Activated CD4-positive, alpha-beta T cell treated with anti-CD3 and anti-CD28 coated beads for 36 hours (primary cell): ENCODE measurements around the gene MARF1. TPM values are rescaled to one million over a fixed set of nuclear protein-coding genes. Genes with fewer than 3 reads are reported as not detected.
A peak's percentile ranks its signal among the peaks of the same experiment; 100 is the strongest.

Experiments
- ATAC-seq: fragments of 200-7000 bp; cut with Tn5 transposase; one replicate; pipeline ENCODE4 v1.10.0; 2021; ENCODE audit warnings: mild to moderate bottlenecking, moderate library complexity
- CTCF ChIA-PET: fragments of 350-600 bp; sonication (Branson Sonifier 250); formaldehyde crosslinking; loops from one replicate; lab custom pipeline; 2021; ENCODE audit warnings: antibody characterized with exemption; lab: Charles Lee
- POLR2A ChIA-PET: fragments of 350-600 bp; sonication (Branson Sonifier 250); formaldehyde crosslinking; loops from one replicate; lab custom pipeline; 2021; ENCODE audit warnings: antibody characterized with exemption, inconsistent platforms; lab: Charles Lee
- DNase-seq: peaks from one replicate; pipeline ENCODE4 v3.0.0-alpha.2; 2020
- H3K27ac Mint-ChIP-seq: one replicate; pipeline ENCODE4 v1.8.0; 2021; ENCODE audit warnings: mixed read lengths
- H3K27me3 Mint-ChIP-seq: one replicate; pipeline ENCODE4 v1.8.0; 2021; ENCODE audit warnings: mixed read lengths
- H3K36me3 Mint-ChIP-seq: one replicate; pipeline ENCODE4 v1.8.0; 2021; ENCODE audit warnings: low read depth, mixed read lengths
- H3K4me1 Mint-ChIP-seq: one replicate; pipeline ENCODE4 v1.8.0; 2021; ENCODE audit warnings: mixed read lengths
- H3K4me3 Mint-ChIP-seq: one replicate; pipeline ENCODE4 v1.8.0; 2021; ENCODE audit warnings: mild to moderate bottlenecking, moderate library complexity, mixed read lengths
- H3K9me3 Mint-ChIP-seq: one replicate; pipeline ENCODE4 v1.8.0; 2021; ENCODE audit warnings: low read depth, mixed read lengths
- intact Hi-C, 2 experiments: fragments of 100-400 bp; cut with DNase I in 1 of 2; cut with micrococcal nuclease in 1 of 2; formaldehyde crosslinking; loops; one replicate each; pipeline versions ENCODE4 v1.14.2 to v1.15.1; 2022 to 2024; cut with DNase I, micrococcal nuclease
- total RNA-seq, 2 experiments: library from RNA; stranded (reverse); gene quantifications; one replicate each; pipeline ENCODE4 v1.2.3, GENCODE V29; 2021

MARF1 gene
- total RNA-seq, 2 experiments from 2014 or later = 50.2 to 72.5 TPM

DNA sequence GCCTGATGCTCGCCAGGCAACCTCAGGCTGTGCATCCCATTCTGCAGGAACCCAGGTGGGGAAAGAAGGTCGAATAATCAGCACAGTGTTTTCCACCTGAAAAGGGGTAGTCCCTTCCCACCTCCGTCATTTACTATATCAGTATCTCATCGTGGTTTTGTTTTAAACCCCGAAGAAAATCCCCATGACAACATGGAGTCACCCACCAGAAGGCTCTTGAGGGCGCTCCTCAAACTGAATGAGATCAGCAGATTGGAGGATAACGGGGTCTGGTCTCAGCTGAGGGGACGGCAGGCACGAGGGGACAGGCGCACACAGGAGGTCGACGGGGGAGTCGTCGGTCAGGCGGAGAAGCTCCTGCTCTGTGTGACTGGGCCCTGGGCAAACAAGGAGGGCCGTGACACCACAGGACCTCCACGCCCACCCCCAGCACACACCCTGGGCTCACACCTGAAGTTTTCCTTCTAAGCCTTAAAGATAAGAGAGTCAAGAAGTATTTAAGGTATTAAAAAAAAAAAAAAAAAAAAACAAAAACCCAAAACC lies 44.2 kb downstream of the MARF1 start:
- ChIA-PET POLR2A (interaction anchor here (0.6 kb wide), 1 partner anchor 8 kb away, joined by 3 read pairs; no protein-coding TSS in a partner anchor), CTCF (interaction anchor here (0.7 to 1.3 kb wide), 2 partner anchors 13 to 47 kb away, joined by 3 to 4 read pairs; no protein-coding TSS in a partner anchor)
- intact Hi-C loops = no loop called here
- H3K36me3 Mint-ChIP-seq = peaks cover 74% of the 10 kb centered on the region
- DNase-seq = peak; percentile 36
- peaks cover 19% of the 10 kb centered on the region for H3K4me1 Mint-ChIP-seq
- H3K27me3 Mint-ChIP-seq = no peaks in the 10 kb centered on the region
- peak overlapping the region; percentile 87 for H3K27ac Mint-ChIP-seq
- no peak overlapping the region for H3K4me3 Mint-ChIP-seq
- peak; percentile 84 for ATAC-seq
- no peaks in the 10 kb centered on the region for H3K9me3 Mint-ChIP-seq

DNA sequence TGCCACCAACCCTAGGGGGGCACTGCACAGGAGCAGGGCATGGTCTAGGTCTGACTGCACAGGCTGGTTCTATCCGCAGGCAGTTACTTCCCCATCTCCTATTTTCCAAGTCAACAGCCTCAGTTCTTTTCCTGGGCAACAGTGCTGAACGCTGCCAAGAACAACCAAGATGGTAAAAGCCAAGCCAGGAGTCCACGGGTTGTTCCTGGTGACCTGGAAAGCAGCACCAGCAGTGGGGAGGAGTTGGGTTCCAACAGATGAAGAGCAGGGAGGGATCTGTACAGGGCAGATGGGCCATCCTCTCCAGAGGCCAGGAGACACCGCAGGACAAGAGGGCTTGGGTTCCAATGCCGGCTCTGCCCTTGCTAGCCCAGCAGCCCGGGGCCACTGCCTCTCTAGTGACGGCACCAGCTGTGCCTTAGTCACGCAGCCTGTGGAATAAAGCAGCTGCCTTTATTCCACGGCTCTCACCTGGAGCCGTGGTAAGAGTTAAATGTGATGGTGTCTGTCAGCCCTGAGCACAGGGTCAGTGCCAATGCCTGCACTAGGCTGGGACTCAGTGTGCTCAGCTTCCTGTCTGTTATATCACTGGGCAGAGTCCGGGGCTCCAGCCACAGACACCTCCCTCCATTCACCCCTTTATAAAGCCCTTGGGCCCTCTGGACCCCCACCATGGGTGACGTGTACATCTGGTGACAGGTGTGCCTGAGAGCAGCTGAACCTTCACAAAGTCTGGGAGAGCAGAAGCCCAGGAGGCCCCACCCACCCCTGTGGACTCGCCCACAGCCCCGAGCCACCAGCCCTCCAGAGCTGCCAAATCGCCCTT lies 44.9 kb downstream of the MARF1 start:
- Mint-ChIP-seq H3K9me3 (no peaks in the 10 kb centered on the region), H3K4me3 (no peak overlapping the region), H3K27ac (peak overlapping the region; percentile 87), H3K27me3 (no peaks in the 10 kb centered on the region), H3K4me1 (peaks cover 21% of the 10 kb centered on the region), H3K36me3 (peaks cover 77% of the 10 kb centered on the region)
- intact Hi-C loops = no loop called here
- no peak for ATAC-seq
- DNase-seq = no peak
- ChIA-PET CTCF (interaction anchor here (1.3 kb wide), 1 partner anchor 46 kb away, joined by 4 read pairs; no protein-coding TSS in a partner anchor), POLR2A (no interaction called here)

DNA sequence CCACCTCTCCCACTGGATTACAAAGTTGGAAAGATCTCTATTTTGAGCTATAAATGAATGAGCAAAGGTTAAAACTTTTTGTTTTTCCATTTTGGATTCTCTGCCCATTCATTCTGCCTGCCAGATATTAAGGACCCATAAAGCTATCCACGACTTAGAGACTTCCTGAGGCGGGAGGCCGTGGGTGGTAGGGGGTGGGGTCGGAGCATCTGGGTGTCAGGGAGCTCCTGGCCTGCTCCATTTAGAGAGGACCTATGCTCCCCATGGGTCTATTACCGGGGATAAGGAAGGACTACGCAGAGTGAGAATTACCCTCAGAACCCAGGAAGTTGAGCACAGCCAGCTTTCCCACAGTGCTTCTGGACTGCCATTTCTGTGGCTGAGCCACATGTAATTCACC lies 45.8 kb downstream of the MARF1 start:
- peaks cover 26% of the 10 kb centered on the region for H3K4me1 Mint-ChIP-seq
- POLR2A ChIA-PET = no interaction called here
- peaks cover 78% of the 10 kb centered on the region for H3K36me3 Mint-ChIP-seq
- no peaks in the 10 kb centered on the region for H3K27me3 Mint-ChIP-seq
- DNase-seq (no peak), ATAC-seq (no peak)
- intact Hi-C loops = no loop called here
- H3K27ac Mint-ChIP-seq = peak overlapping the region; percentile 5
- H3K9me3 Mint-ChIP-seq = no peaks in the 10 kb centered on the region
- CTCF ChIA-PET = interaction anchor here (1.7 kb wide), 1 partner anchor 85 kb away, joined by 3 read pairs; no protein-coding TSS in a partner anchor
- H3K4me3 Mint-ChIP-seq = no peak overlapping the region

DNA sequence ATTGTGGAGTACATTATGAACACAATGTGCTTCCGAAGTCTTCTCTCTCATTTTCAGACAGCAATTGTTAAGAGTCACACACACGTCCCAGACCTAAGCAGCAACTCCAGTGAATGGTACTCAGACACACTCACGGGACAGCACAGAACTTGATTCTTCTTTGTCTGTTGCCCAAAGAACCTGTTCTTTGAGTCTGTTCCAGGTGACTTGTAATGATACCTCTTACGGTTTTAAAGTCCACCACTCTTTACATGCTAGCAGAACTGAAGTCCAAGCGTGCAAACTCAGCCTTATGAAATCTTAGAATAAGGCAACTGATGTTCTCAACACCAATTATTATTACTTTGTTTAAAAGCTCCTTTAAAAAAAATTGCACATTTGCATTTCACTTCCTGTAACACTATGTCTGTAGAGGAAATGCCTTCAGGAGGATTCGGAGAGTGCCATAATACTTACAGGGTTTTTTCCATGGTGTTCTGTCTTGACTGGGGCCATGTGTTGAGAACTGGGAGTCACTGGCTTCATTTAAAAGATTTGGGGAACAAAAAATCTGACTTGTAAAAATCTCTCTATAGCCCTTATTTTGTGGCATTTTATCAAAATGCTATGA lies 48.1 kb downstream of the MARF1 start:
- no peak overlapping the region for H3K4me3 Mint-ChIP-seq
- CTCF ChIA-PET = interaction anchor here (1.3 kb wide), 1 partner anchor 167 kb away, joined by 3 read pairs; no protein-coding TSS in a partner anchor
- DNase-seq (no peak), ATAC-seq (no peak)
- peak overlapping the region; percentile 26 for H3K27ac Mint-ChIP-seq
- POLR2A ChIA-PET = no interaction called here
- no peaks in the 10 kb centered on the region for H3K9me3 Mint-ChIP-seq
- peaks cover 47% of the 10 kb centered on the region for H3K4me1 Mint-ChIP-seq
- H3K27me3 Mint-ChIP-seq = no peaks in the 10 kb centered on the region
- peaks cover 69% of the 10 kb centered on the region for H3K36me3 Mint-ChIP-seq
- intact Hi-C loops = loop anchor here in 1 of 2 experiments (5.0 kb wide), 1 partner anchor 1477 kb away; no protein-coding TSS in a partner anchor

DNA sequence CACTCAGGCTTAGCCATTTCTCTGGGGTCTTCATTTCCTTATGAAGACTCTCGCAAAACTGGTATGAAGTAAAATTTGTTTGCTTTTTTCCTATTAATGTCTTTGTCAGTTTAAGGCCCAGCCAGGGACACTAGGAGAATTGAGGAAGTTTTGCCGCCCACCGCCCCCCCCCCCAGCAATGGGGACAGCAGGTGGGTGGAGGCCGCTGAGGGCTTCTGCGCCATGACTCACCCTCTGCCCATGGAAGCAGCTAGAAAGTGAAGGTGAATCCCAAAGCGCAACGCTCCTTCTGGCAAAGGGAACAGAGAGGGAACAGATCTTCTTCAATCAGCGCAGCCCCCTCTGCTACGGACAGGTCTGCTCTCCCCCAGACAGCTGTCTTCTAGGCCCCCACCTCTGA lies 49.7 kb downstream of the MARF1 start:
- CTCF ChIA-PET = no interaction called here
- intact Hi-C loops = loop anchor here in 1 of 2 experiments (5.0 kb wide), 1 partner anchor 1479 kb away; no protein-coding TSS in a partner anchor
- ATAC-seq = no peak
- Mint-ChIP-seq H3K4me3 (no peak overlapping the region), H3K36me3 (peaks cover 69% of the 10 kb centered on the region), H3K4me1 (peaks cover 46% of the 10 kb centered on the region), H3K27ac (no peak overlapping the region), H3K9me3 (no peaks in the 10 kb centered on the region), H3K27me3 (no peaks in the 10 kb centered on the region)
- no peak for DNase-seq
- POLR2A ChIA-PET = no interaction called here

DNA sequence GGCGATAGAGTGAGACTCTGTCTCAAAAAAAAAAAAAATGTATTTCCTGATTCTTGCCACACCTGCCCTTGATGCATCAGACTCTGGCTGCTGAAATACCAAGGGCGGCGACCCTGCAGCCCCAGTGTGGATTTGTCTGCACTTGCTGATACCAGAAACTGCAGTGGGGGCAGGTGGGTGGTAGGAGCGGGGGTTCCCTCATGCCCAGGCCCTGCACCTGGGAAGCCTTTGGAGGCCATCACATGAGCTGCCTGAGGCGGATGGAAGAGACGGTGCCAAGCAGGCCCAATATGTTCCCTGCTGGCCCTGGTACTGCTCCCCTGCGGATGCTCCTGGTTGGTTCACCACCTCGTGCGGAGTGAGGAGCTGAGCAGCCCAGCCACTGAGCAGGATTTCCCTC lies 50.6 kb downstream of the MARF1 start:
- intact Hi-C loops = loop anchor here in 1 of 2 experiments (5.0 kb wide), 1 partner anchor 1480 kb away; no protein-coding TSS in a partner anchor
- Mint-ChIP-seq H3K27ac (no peak overlapping the region), H3K36me3 (peaks cover 71% of the 10 kb centered on the region), H3K9me3 (no peaks in the 10 kb centered on the region), H3K4me3 (no peak overlapping the region), H3K4me1 (peaks cover 42% of the 10 kb centered on the region), H3K27me3 (no peaks in the 10 kb centered on the region)
- DNase-seq (peak; percentile 27), ATAC-seq (no peak)
- ChIA-PET POLR2A (no interaction called here), CTCF (interaction anchor here (0.7 kb wide), 1 partner anchor 15 kb away, joined by 3 read pairs; no protein-coding TSS in a partner anchor)

DNA sequence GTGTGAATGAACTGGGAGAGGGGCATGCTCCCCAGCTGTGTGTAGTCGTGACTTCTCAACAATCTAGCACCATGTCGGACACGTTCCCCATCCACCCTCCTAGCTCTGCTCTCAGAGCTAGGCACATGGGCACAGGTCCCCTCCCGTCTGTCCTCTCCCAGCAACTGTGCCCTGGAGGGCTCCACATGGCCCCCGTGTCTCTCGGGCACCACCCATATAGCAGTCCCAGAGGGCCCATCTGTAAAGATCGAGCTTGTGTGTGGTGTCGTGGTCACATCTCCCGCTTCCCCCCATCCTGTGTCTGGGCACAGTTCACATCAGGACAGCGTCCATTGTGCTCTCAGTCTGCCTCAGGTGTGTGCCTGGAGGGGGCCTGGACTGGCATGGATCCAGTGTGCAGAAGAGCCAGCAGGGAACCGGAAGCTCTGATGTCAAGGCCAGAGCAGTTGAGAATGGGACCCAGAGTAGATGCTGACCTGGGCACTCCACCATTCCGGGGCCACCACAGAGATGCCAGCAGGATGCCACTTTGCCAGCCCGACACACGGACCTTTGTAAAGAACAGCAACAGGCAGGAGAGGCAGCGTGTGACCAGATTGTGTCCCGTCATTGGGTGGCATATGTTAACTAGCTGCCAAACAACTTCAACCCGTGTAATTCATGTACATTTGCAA lies 55.7 kb downstream of the MARF1 start:
- Mint-ChIP-seq H3K36me3 (peaks cover 55% of the 10 kb centered on the region), H3K4me1 (peaks cover 28% of the 10 kb centered on the region), H3K4me3 (no peak overlapping the region), H3K9me3 (peaks cover 10% of the 10 kb centered on the region), H3K27me3 (no peaks in the 10 kb centered on the region), H3K27ac (no peak overlapping the region)
- intact Hi-C loops = no loop called here
- ATAC-seq (no peak), DNase-seq (no peak)
- ChIA-PET CTCF (interaction anchor here (1.4 kb wide), 1 partner anchor 40 kb away, joined by 3 read pairs; no protein-coding TSS in a partner anchor), POLR2A (no interaction called here)

DNA sequence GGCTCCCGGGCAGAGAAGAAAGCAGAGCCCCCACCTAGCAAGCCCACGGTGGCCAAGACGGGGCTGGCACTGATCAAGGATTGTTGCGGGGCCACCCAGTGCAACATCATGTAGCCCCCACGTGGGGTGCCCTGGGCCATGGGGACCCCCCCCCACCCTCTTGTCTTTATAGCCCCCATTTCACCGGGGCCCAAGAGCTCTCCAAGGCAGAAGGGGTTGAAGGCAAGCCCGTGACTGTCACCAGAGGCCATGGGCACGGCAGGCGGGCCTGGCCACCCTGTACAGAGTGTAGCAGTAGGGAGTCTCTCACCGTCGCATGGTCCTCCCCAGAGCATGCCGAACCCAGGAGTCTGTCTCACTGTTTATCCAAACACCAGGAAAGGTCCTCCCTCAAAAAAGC lies 56.2 kb downstream of the MARF1 start:
- H3K36me3 Mint-ChIP-seq = peaks cover 52% of the 10 kb centered on the region
- CTCF ChIA-PET = interaction anchor here (1.4 kb wide), 1 partner anchor 40 kb away, joined by 3 read pairs; no protein-coding TSS in a partner anchor
- no peak overlapping the region for H3K27ac Mint-ChIP-seq
- no peak for ATAC-seq
- H3K4me3 Mint-ChIP-seq = no peak overlapping the region
- intact Hi-C loops = no loop called here
- no peaks in the 10 kb centered on the region for H3K27me3 Mint-ChIP-seq
- DNase-seq = no peak
- H3K9me3 Mint-ChIP-seq = peaks cover 10% of the 10 kb centered on the region
- H3K4me1 Mint-ChIP-seq = peaks cover 24% of the 10 kb centered on the region
- POLR2A ChIA-PET = no interaction called here

DNA sequence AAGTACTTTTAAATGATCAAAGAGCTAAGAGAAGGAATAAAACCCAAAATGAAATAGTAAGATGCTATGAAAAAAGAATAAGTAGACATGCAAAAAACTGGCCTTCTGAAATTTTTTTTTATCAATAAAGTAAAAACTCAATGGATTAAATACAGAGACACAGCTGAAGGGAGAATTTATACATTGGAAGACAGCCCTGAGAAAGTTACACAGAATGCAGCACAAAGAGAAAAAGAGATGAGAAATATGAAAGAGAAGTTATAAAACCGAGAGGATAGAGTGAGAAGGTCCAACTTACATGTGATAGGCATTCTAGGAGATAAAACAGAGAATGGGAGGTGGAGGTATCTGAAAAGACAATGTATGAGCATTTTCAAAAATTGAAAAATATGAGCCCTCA lies 57.0 kb downstream of the MARF1 start:
- no peaks in the 10 kb centered on the region for H3K27me3 Mint-ChIP-seq
- ATAC-seq (no peak), DNase-seq (no peak)
- CTCF ChIA-PET = interaction anchor here (0.7 kb wide), 1 partner anchor 18 kb away, joined by 3 read pairs; no protein-coding TSS in a partner anchor
- POLR2A ChIA-PET = no interaction called here
- H3K4me3 Mint-ChIP-seq = no peak overlapping the region
- intact Hi-C loops = no loop called here
- H3K9me3 Mint-ChIP-seq = peaks cover 10% of the 10 kb centered on the region
- peaks cover 17% of the 10 kb centered on the region for H3K4me1 Mint-ChIP-seq
- H3K36me3 Mint-ChIP-seq = peaks cover 47% of the 10 kb centered on the region
- no peak overlapping the region for H3K27ac Mint-ChIP-seq

DNA sequence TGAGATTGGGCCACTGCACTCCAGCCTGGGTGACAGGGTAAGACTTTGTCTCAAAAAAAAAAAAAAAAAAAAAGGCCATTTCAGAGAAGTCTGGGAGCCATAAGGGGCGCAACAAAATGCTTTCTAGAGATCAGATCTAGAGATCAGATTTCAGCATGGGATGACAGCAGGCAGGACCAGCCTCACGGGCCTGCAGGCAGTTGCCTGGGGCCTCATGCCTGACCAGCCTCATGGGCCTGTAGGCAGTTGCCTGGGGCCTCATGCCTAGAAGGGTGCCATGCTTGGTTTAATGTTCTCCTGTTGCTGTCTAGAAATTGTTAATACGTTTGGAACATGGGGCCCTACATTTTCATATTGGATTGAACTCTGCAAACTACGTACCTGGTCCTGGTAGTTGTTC lies 59.4 kb downstream of the MARF1 start:
- peaks cover 10% of the 10 kb centered on the region for H3K9me3 Mint-ChIP-seq
- peaks cover 37% of the 10 kb centered on the region for H3K36me3 Mint-ChIP-seq
- no peak for DNase-seq
- H3K4me1 Mint-ChIP-seq = no peaks in the 10 kb centered on the region
- H3K27me3 Mint-ChIP-seq = no peaks in the 10 kb centered on the region
- intact Hi-C loops = no loop called here
- POLR2A ChIA-PET = interaction anchor here (0.6 kb wide), 1 partner anchor 572 kb away, joined by 3 read pairs; no protein-coding TSS in a partner anchor
- CTCF ChIA-PET = no interaction called here
- no peak for ATAC-seq
- no peak overlapping the region for H3K27ac Mint-ChIP-seq
- no peak overlapping the region for H3K4me3 Mint-ChIP-seq
